Activated B cell treated with CpG ODN at 0.5 μM for 24 hours (primary cell): ENCODE measurements around the gene ATP8B1. TPM values are rescaled to one million over a fixed set of nuclear protein-coding genes. Genes with fewer than 3 reads are reported as not detected.

Source experiments
- ATAC-seq: fragments of 200-7000 bp; cut with Tn5 transposase; one replicate; pipeline ENCODE4 v1.10.0; 2021; ENCODE audit warnings: low read depth, mild to moderate bottlenecking, moderate library complexity
- CTCF ChIA-PET: fragments of 350-600 bp; sonication (Branson Sonifier 250); formaldehyde crosslinking; loops from one replicate; lab custom pipeline; 2021; ENCODE audit warnings: antibody characterized with exemption; lab: Charles Lee
- POLR2A ChIA-PET: fragments of 350-600 bp; sonication (Branson Sonifier 250); formaldehyde crosslinking; loops from one replicate; lab custom pipeline; 2021; ENCODE audit warnings: antibody characterized with exemption; lab: Charles Lee
- DNase-seq: peaks from one replicate; pipeline ENCODE4 v3.0.0; 2022
- H3K27ac Mint-ChIP-seq: one replicate; pipeline ENCODE4 v1.8.0; 2020; ENCODE audit warnings: mixed read lengths
- H3K27me3 Mint-ChIP-seq: one replicate; pipeline ENCODE4 v1.8.0; 2021; ENCODE audit warnings: mixed read lengths
- H3K36me3 Mint-ChIP-seq: one replicate; pipeline ENCODE4 v1.8.0; 2021; ENCODE audit warnings: low read depth, mixed read lengths
- H3K4me1 Mint-ChIP-seq: one replicate; pipeline ENCODE4 v1.8.0; 2021; ENCODE audit warnings: mixed read lengths
- H3K4me3 Mint-ChIP-seq: one replicate; pipeline ENCODE4 v1.8.0; 2020; ENCODE audit warnings: mild to moderate bottlenecking, mixed read lengths
- H3K9me3 Mint-ChIP-seq: one replicate; pipeline ENCODE4 v1.8.0; 2020; ENCODE audit warnings: mixed read lengths
- CTCF ChIP-seq: fragments of 200-600 bp; IDR thresholded peaks from one replicate; pipeline ENCODE4 v1.8.0; 2022; ENCODE audit warnings: antibody characterized with exemption, mild to moderate bottlenecking
- intact Hi-C: fragments of 100-400 bp; cut with micrococcal nuclease; formaldehyde crosslinking; loops from one replicate; pipeline ENCODE4 v1.15.1; 2024
- total RNA-seq: library from RNA; stranded (reverse); gene quantifications from 2 replicates; pipeline ENCODE4 v1.2.3, GENCODE V29; 2022

The ATP8B1 gene
- total RNA-seq, 1 donor from 2014 or later = 0.69 TPM

DNA sequence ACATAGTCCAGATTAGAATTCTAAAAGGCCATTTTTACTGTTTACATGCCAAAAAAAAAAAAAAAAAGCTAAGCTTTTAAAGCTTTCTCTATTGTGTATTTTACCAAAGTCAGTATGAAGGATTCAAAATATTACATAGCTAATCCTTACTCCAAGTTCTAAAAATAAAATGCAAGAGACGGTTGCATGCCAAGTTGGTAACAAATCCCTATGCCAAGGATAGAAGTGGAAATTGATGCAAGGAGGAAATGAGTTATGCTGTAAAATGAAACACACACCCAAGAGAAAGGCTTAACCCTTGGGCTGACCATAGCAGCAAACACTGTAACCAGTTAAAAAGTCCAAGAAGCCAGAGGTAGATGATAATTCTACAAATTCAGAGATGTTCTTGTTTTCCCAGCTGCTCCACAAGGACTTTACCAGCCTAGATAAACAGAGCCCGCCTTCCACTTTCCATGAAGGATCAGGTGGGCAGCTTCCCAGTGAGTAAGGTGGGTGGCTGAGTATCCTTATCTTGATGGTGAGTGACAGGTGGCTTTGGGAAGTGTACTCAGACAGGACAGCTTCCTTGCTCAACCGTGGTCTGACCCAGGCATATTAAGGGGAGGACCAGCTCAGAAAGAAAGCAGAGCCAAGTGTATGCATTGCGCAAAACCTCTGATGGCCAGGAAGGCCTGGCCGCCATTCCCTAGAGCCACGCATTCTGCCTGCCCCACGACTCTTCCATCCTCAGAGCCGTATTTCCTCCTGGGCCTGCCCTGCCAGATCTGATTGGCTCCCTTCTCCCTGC is 34.4 kb downstream of the ATP8B1 start:
- intact Hi-C loops = no loop called here
- no peak for ATAC-seq
- Mint-ChIP-seq H3K27me3 (no peaks in the 10 kb centered on the region), H3K4me3 (no peak overlapping the region), H3K36me3 (peaks cover 4% of the 10 kb centered on the region), H3K9me3 (no peaks in the 10 kb centered on the region), H3K27ac (no peak overlapping the region), H3K4me1 (no peaks in the 10 kb centered on the region)
- TF ChIP-seq CTCF = no peak
- ChIA-PET CTCF (no interaction called here), POLR2A (interaction anchor here (0.6 to 0.8 kb wide), 4 partner anchors 13 to 537 kb away, joined by 3 to 9 read pairs (median 5); no protein-coding TSS in a partner anchor)
- no peak for DNase-seq

GRCh38 chr18:57767259-57768050 is 35.7 kb downstream of the ATP8B1 start:
- TF ChIP-seq CTCF = no peak
- Mint-ChIP-seq H3K4me3 (no peak overlapping the region), H3K27ac (no peak overlapping the region), H3K36me3 (peaks cover 4% of the 10 kb centered on the region), H3K4me1 (no peaks in the 10 kb centered on the region), H3K9me3 (no peaks in the 10 kb centered on the region), H3K27me3 (no peaks in the 10 kb centered on the region)
- POLR2A ChIA-PET = no interaction called here
- CTCF ChIA-PET = no interaction called here
- intact Hi-C loops = no loop called here
- no peak for DNase-seq
- no peak for ATAC-seq

DNA sequence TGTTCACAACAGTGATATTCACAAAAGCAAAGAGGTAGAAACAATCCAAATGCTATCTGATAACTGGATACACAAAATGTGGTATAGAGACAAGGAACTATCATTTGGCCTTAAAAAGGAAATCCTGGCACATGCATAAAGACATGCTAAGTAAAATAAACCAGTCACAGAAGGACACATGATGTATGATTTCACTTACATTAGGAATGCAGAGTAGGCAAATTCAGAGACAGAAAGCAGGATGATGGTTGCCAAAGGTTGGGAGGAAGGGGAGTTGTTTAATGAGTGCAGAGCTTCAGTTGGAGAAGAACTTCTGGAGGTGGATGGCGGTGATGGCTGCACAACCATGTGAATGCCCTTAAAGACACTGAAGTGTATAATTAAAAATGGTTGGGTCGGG is 38.1 kb downstream of the ATP8B1 start:
- TF ChIP-seq CTCF = no peak
- Mint-ChIP-seq H3K4me3 (no peak overlapping the region), H3K4me1 (no peaks in the 10 kb centered on the region), H3K27me3 (no peaks in the 10 kb centered on the region), H3K9me3 (no peaks in the 10 kb centered on the region), H3K27ac (no peak overlapping the region), H3K36me3 (peaks cover 4% of the 10 kb centered on the region)
- no peak for ATAC-seq
- intact Hi-C loops = no loop called here
- no peak for DNase-seq
- POLR2A ChIA-PET = no interaction called here
- CTCF ChIA-PET = no interaction called here

DNA sequence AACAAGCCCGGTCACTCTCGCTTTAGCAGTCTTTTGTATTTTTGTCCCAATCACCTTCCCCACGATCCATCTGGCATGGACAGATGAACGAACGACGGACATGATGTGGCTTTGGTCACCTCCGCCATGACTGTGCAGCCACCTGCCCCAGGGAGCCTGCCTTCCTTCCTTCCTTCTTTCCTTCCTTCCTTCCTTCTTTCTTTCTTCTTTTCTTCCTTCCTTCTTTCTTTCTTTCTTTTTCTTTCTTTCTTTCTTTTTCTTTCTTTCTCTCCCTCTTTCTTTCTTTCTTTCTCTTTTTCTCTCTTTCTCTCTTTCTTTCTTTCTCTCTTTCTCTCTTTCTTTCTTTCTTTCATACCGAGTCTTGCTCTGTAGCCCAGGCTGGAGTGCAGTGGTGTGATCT is 39.0 kb downstream of the ATP8B1 start:
- ATAC-seq (no peak), DNase-seq (no peak)
- Mint-ChIP-seq H3K27me3 (no peaks in the 10 kb centered on the region), H3K4me1 (no peaks in the 10 kb centered on the region), H3K9me3 (no peaks in the 10 kb centered on the region), H3K36me3 (peaks cover 4% of the 10 kb centered on the region), H3K27ac (no peak overlapping the region), H3K4me3 (no peak overlapping the region)
- ChIA-PET CTCF (no interaction called here), POLR2A (no interaction called here)
- TF ChIP-seq CTCF = no peak
- intact Hi-C loops = no loop called here

DNA sequence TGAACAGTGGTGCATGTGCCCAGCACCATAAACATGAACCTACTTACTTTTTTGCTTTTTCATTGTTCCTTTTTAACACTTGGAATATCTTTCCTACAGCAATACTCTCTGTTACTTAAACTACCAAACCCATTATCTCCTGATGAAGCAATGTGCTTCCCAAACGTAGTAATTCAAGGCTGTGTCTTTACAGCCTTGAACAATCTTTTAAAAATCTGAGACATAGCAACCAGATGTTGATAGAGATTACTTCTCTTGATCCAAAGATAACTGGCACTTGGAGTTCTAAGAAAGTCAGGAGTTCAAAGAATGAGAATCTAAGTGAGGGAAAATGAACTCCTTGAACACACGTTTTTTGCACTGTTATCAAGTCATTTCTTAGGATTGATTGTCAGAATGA is 40.4 kb downstream of the ATP8B1 start:
- no peaks in the 10 kb centered on the region for H3K4me1 Mint-ChIP-seq
- no peaks in the 10 kb centered on the region for H3K27me3 Mint-ChIP-seq
- POLR2A ChIA-PET = no interaction called here
- no peak for DNase-seq
- H3K4me3 Mint-ChIP-seq = no peak overlapping the region
- CTCF ChIA-PET = no interaction called here
- ATAC-seq = no peak
- TF ChIP-seq CTCF = no peak
- H3K9me3 Mint-ChIP-seq = no peaks in the 10 kb centered on the region
- H3K27ac Mint-ChIP-seq = no peak overlapping the region
- intact Hi-C loops = no loop called here
- H3K36me3 Mint-ChIP-seq = peaks cover 4% of the 10 kb centered on the region
